ENCODE results near the gene RIIAD1. TPM values are rescaled to one million over a fixed set of nuclear protein-coding genes. Genes with fewer than 3 reads are reported as not detected.
A peak's percentile ranks its signal among the peaks of the same experiment; 100 is the strongest.

Gene RIIAD1
- total RNA-seq (1 to 10 TPM in 2 of 4 donors, not detected in 2; 3.8 to 5.2 TPM), polyA plus RNA-seq (1 to 10 TPM in 2 of 3 donors, under 1 TPM in 1; 0.34 to 2.6 (median 2.4) TPM)
- long read RNA-seq, donor 1 = 0 reads
- long read RNA-seq, donor 2 = 0 reads

GRCh38 chr1:151720974-151721787 is at the start of gene RIIAD1:
TSS of gene RIIAD1 (plus strand) at chr1:151721522. CDS start at chr1:151721537, 15 bp downstream.
- DNase-seq (peak in 1 of 2 donors; percentile 62), ATAC-seq (peak; percentile 85 to 95 (median 88))
- peaks cover 0 to 18% (median 0%) of the 10 kb centered on the region in 3 donors for H3K27me3 ChIP-seq (ENCODE audit: insufficient read depth in 3 of 3, low read length in 2 of 3)
- H3K27ac ChIP-seq = peak within 1 kb of the TSS; percentile 84
- intact Hi-C loops (cut with DNase I) = no loop called here
- H3K9me3 ChIP-seq = no peaks in the 10 kb centered on the region
- H3K4me3 ChIP-seq = peak within 1 kb of the TSS; percentile 77
- TF ChIP-seq, protein P1, sequence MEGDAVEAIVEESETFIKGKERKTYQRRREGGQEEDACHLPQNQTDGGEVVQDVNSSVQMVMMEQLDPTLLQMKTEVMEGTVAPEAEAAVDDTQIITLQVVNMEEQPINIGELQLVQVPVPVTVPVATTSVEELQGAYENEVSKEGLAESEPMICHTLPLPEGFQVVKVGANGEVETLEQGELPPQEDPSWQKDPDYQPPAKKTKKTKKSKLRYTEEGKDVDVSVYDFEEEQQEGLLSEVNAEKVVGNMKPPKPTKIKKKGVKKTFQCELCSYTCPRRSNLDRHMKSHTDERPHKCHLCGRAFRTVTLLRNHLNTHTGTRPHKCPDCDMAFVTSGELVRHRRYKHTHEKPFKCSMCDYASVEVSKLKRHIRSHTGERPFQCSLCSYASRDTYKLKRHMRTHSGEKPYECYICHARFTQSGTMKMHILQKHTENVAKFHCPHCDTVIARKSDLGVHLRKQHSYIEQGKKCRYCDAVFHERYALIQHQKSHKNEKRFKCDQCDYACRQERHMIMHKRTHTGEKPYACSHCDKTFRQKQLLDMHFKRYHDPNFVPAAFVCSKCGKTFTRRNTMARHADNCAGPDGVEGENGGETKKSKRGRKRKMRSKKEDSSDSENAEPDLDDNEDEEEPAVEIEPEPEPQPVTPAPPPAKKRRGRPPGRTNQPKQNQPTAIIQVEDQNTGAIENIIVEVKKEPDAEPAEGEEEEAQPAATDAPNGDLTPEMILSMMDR (IDR thresholded peaks at IDR 0.05) = no peak
- WGBS, 3 donors = 1 to 2% (median 1%) methylated on average over 40 to 44 of the region's 44 CpGs
- peaks cover 16% of the 10 kb centered on the region for H3K4me1 ChIP-seq
- no peaks in the 10 kb centered on the region for H3K36me3 ChIP-seq (ENCODE audit: insufficient read depth in 1 of 2, low read depth in 1 of 2)

- no peak overlapping the region for H3K4me3 ChIP-seq
- intact Hi-C loops (cut with DNase I) = no loop called here
- ATAC-seq (no peak), DNase-seq (no peak)
- 74 to 87% (median 82%) methylated on average over 1 of the region's 1 CpG for WGBS, 3 donors
- TF ChIP-seq, protein P1 (IDR thresholded peaks at IDR 0.05) = no peak
- H3K4me1 ChIP-seq = peaks cover 2% of the 10 kb centered on the region
- H3K27ac ChIP-seq = no peak overlapping the region
- H3K36me3 ChIP-seq (ENCODE audit: insufficient read depth in 1 of 2, low read depth in 1 of 2) = peaks cover 0 to 36% of the 10 kb centered on the region in 2 donors
- H3K27me3 ChIP-seq (ENCODE audit: insufficient read depth in 3 of 3, low read length in 2 of 3) = no peaks in the 10 kb centered on the region
- no peaks in the 10 kb centered on the region for H3K9me3 ChIP-seq
These were observed 47.9 kb upstream of the RIIAD1 start for GRCh38 chr1:151673407-151673806.

- ATAC-seq (no peak), DNase-seq (no peak)
- no peak overlapping the region for H3K27ac ChIP-seq
- peaks cover 0 to 46% of the 10 kb centered on the region in 2 donors for H3K36me3 ChIP-seq (ENCODE audit: insufficient read depth in 1 of 2, low read depth in 1 of 2)
- 81 to 85% (median 82%) methylated on average over 4 of the region's 4 CpGs for WGBS, 3 donors
- TF ChIP-seq, protein P1 (IDR thresholded peaks at IDR 0.05) = no peak
- intact Hi-C loops (cut with DNase I) = no loop called here
- no peak overlapping the region for H3K4me3 ChIP-seq
- no peaks in the 10 kb centered on the region for H3K9me3 ChIP-seq
- H3K4me1 ChIP-seq = no peaks in the 10 kb centered on the region
- H3K27me3 ChIP-seq (ENCODE audit: insufficient read depth in 3 of 3, low read length in 2 of 3) = no peaks in the 10 kb centered on the region
These were observed 40.9 kb upstream of the RIIAD1 start for GRCh38 chr1:151680391-151680790.

GRCh38 chr1:151680826-151681225 is 40.5 kb upstream of the RIIAD1 start:
- H3K27ac ChIP-seq = no peak overlapping the region
- ATAC-seq = peak; percentile 46 to 71 (median 56)
- intact Hi-C loops (cut with DNase I) = no loop called here

More at GRCh38 chr1:151680826-151681225, 40.5 kb upstream of the RIIAD1 start:
- Histone ChIP-seq H3K4me1 (no peaks in the 10 kb centered on the region), H3K27me3 (ENCODE audit: insufficient read depth in 3 of 3, low read length in 2 of 3) (no peaks in the 10 kb centered on the region), H3K4me3 (no peak overlapping the region), H3K36me3 (ENCODE audit: insufficient read depth in 1 of 2, low read depth in 1 of 2) (peaks cover 0 to 50% of the 10 kb centered on the region in 2 donors), H3K9me3 (no peaks in the 10 kb centered on the region)
- 20 to 41% (median 35%) methylated on average over 3 of the region's 3 CpGs for WGBS, 3 donors
- TF ChIP-seq, protein P1 (IDR thresholded peaks at IDR 0.05) = no peak
- DNase-seq = no peak

Data from psoas muscle (tissue), 8 donors.